Measurements from ENCODE around the gene ZC3H12D. TPM values are rescaled to one million over a fixed set of nuclear protein-coding genes. Genes with fewer than 3 reads are reported as not detected.

ZC3H12D gene
- total and polyA plus RNA-seq, 2 of the 8 experiments (the other 6 are each of a cell fraction or from before 2014, with no cell fraction given) = 0.05 to 0.07 TPM

DNA sequence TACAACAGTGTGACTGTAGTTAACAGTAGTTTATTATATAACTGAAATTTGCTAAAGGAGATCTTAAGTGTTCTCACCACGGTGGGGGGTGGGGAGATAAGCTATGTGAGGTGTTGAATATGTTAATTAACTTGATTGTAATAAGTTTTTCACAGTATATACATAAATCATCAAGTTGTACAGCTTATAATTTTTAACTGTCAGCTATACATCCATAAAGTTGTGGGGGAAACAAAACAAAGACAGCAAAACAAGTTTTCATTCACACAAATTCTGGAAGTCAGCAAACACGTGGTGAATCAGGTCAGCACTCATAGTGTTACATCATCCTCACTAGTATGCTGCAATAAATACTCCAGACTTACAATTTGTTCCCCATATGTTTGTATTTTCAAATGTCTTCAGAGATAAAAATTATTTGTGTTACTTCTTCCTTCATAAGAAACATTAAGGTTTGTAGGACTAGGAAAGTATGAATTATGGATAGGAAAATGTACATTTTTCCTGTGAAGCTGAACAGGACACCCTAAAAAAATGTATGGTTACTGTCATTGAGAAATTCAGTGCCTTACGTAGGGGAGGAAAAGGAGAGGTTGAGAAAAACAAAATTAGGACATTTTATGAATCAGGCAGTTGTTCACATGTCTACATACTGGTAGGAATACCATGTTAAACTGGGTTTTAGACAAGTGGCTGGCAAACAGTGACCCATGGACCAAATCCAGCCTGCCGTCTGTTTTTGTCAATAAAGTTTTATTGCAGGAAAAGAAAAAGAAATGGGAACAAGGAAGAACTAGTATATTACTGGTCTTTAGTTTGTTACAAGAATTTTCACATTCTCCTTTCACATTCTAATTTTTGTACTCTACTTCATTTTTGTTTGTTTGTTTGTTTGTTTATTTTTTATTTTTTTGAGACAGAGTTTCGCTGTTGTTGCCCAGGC lies 78.7 kb downstream of the ZC3H12D start:
- POLR2A ChIA-PET (ENCODE audit: partially characterized antibody) = interaction anchor here (0.6 kb wide), 1 partner anchor 316 kb away, joined by 3 read pairs; no protein-coding TSS in a partner anchor
- Histone ChIP-seq H3K9me3 (ENCODE audit: insufficient read depth in 2 of 2, low read depth in 1 of 2, low read length in 1 of 2) (no peaks in the 10 kb centered on the region), H3K23me2 (ENCODE audit: low read depth, low read length) (no peaks in the 10 kb centered on the region), H3K14ac (ENCODE audit: insufficient read length) (no peak overlapping the region), H4K5ac (ENCODE audit: insufficient read length, low read depth, low read length) (no peak overlapping the region), H3K56ac (replicated peaks; ENCODE audit: insufficient read length, low read depth, low read length) (no peak overlapping the region), H2BK5ac (ENCODE audit: low read depth, low read length) (no peak overlapping the region), H3K27ac (ENCODE audit: low read depth, low read length) (no peak overlapping the region), H3K79me2 (ENCODE audit: control insufficient read depth in 1 of 2, insufficient read depth in 2 of 2, low read length in 2 of 2) (no peaks in the 10 kb centered on the region), H4K8ac (ENCODE audit: extremely low read depth, insufficient read depth, low read length) (no peak overlapping the region), H2AK5ac (ENCODE audit: low read depth, low read length) (no peak overlapping the region), H3K18ac (ENCODE audit: extremely low read depth, low read length) (no peak overlapping the region), H3K79me1 (ENCODE audit: low read depth, low read length) (no peaks in the 10 kb centered on the region), H3K4me1 (replicated peaks in 1 of 4; ENCODE audit: control insufficient read depth in 3 of 4, insufficient read depth in 4 of 4, low read length in 3 of 4) (no peaks in the 10 kb centered on the region), H4K20me1 (replicated peaks in 1 of 2; ENCODE audit: control insufficient read depth in 1 of 2, insufficient read depth in 2 of 2, low read length in 2 of 2) (peaks cover 0 to 2% of the 10 kb centered on the region in 2 experiments), H3K4me3 (ENCODE audit: extremely low read depth in 1 of 4, insufficient read depth in 2 of 4, low read depth in 3 of 4, low read length in 4 of 4) (no peak overlapping the region), H2BK120ac (replicated peaks; ENCODE audit: low read depth, low read length) (no peak overlapping the region), H3K27me3 (replicated peaks in 1 of 4; ENCODE audit: control insufficient read depth in 3 of 4, extremely low read depth in 1 of 4, insufficient read depth in 3 of 4, low read length in 3 of 4) (no peaks in the 10 kb centered on the region), H2BK12ac (ENCODE audit: low read depth, low read length) (no peak overlapping the region), H3K23ac (ENCODE audit: insufficient read length) (no peak overlapping the region), H2BK20ac (ENCODE audit: low read length) (no peak overlapping the region), H3K4me2 (ENCODE audit: insufficient read depth in 1 of 2, low read depth in 2 of 2, low read length in 2 of 2) (no peak overlapping the region), H3K36me3 (ENCODE audit: control insufficient read depth in 2 of 4, insufficient read depth in 4 of 4, low read length in 3 of 4) (peaks cover 4 to 28% (median 13%) of the 10 kb centered on the region in 4 experiments), H2AFZ (ENCODE audit: low read length) (no peak overlapping the region), H3K9ac (replicated peaks in 1 of 4; ENCODE audit: extremely low read depth in 1 of 4, low read depth in 3 of 4, low read length in 3 of 4) (no peak overlapping the region), H3K4ac (replicated peaks; ENCODE audit: insufficient read length, low read depth, low read length) (no peak overlapping the region), H2BK15ac (ENCODE audit: low read length) (no peak overlapping the region), H4K91ac (replicated peaks; ENCODE audit: insufficient read length, low read length) (no peak overlapping the region)
- CTCF ChIA-PET (ENCODE audit: partially characterized antibody) = interaction anchor here (0.6 to 1.0 kb wide), 2 partner anchors 9 to 117 kb away, joined by 3 to 4 read pairs; no protein-coding TSS in a partner anchor
- TF ChIP-seq, protein P1, sequence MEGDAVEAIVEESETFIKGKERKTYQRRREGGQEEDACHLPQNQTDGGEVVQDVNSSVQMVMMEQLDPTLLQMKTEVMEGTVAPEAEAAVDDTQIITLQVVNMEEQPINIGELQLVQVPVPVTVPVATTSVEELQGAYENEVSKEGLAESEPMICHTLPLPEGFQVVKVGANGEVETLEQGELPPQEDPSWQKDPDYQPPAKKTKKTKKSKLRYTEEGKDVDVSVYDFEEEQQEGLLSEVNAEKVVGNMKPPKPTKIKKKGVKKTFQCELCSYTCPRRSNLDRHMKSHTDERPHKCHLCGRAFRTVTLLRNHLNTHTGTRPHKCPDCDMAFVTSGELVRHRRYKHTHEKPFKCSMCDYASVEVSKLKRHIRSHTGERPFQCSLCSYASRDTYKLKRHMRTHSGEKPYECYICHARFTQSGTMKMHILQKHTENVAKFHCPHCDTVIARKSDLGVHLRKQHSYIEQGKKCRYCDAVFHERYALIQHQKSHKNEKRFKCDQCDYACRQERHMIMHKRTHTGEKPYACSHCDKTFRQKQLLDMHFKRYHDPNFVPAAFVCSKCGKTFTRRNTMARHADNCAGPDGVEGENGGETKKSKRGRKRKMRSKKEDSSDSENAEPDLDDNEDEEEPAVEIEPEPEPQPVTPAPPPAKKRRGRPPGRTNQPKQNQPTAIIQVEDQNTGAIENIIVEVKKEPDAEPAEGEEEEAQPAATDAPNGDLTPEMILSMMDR (IDR thresholded peaks at IDR 0.05; ENCODE audit: control extremely low read depth in 1 of 3, insufficient read depth in 1 of 3, low read depth in 1 of 3, low read length in 3 of 3) = no peak
- TF ChIP-seq TAF1 (IDR thresholded peaks at IDR 0.05; ENCODE audit: low read depth, low read length) (no peak), CBX8 (IDR thresholded peaks at IDR 0.05; ENCODE audit: borderline replicate concordance, low read depth, low read length) (no peak), RAD21 (IDR thresholded peaks at IDR 0.05 in 1 of 2, conservative IDR thresholded peaks at IDR 0.05 in 1 of 2; ENCODE audit: low read depth in 2 of 2, low read length in 2 of 2) (no peak)
- WGBS, 2 experiments (ENCODE audit: extremely low coverage in 1 of 2, insufficient coverage in 1 of 2, insufficient read length in 1 of 2, insufficient replicate concordance in 2 of 2, low coverage in 1 of 2, low lambda C conversion rate in 2 of 2, missing lambda C conversion rate in 1 of 2) = 90% methylated on average over 5 of the region's 5 CpGs; no CpG with 5 or more reads in 1 of the 2 experiments
- FAIRE-seq = no peak
- DNase-seq (ENCODE audit: low read depth in 1 of 2, low spot score in 2 of 2) = no peak
